ENCODE results near the gene PCP4L1. TPM values are rescaled to one million over a fixed set of nuclear protein-coding genes. Genes with fewer than 3 reads are reported as not detected.
"Not testable (repeated sequence)": the region's sequence is repeated elsewhere in the genome, so short reads cannot be mapped to it uniquely, and the experiment has no call there.

The PCP4L1 gene
- total RNA-seq, 2 experiments from 2014 or later = 0.28 TPM; not detected in 1

- H3K9me3 Mint-ChIP-seq = no peaks in the 10 kb centered on the region
- H3K4me3 Mint-ChIP-seq = no peak overlapping the region
- no peak for DNase-seq
- H3K27me3 Mint-ChIP-seq = no peaks in the 10 kb centered on the region
- peaks cover 29% of the 10 kb centered on the region for H3K36me3 Mint-ChIP-seq (ENCODE audit: low read depth)
- POLR2A ChIA-PET = interaction anchor here (0.6 kb wide), 1 partner anchor 141 kb away, joined by 3 read pairs; no protein-coding TSS in a partner anchor
- no peak overlapping the region for H3K27ac Mint-ChIP-seq
- peaks cover 27% of the 10 kb centered on the region for H3K4me1 Mint-ChIP-seq
- CTCF ChIA-PET = interaction anchor here (0.6 to 10.7 kb wide), 8 partner anchors 22 to 152 kb away, joined by 3 to 193 read pairs (median 4); partner anchors contain the start of gene PPOX
These were observed 27.8 kb upstream of the PCP4L1 start for GRCh38 chr1:161230762-161231161.

DNA sequence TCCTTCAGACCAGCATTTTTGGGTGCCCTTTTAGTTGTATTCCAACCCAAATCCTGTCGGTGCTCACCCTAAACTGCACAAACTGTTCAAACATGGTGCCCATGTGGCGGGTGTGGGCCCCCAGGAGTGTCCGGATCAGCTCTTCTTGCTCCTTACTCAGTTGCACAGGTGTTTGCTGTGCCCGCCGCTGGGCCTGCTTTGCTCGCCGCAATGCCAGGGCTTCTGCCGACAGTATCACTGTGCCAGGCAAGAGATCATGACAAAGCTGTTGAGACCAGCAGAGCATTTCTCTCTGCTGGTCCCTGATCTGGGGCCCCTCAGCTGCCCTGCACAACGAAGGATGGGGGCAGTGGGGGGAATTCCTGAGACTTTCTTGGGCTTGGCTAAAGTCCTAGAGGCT is 25.4 kb upstream of the PCP4L1 start:
- Mint-ChIP-seq H3K4me1 (peaks cover 6% of the 10 kb centered on the region), H3K27ac (no peak overlapping the region), H3K9me3 (no peaks in the 10 kb centered on the region), H3K36me3 (ENCODE audit: low read depth) (peaks cover 19% of the 10 kb centered on the region), H3K27me3 (peaks cover 2% of the 10 kb centered on the region), H3K4me3 (no peak overlapping the region)
- POLR2A ChIA-PET = interaction anchor here (0.7 kb wide), 1 partner anchor 31 kb away, joined by 3 read pairs; the partner anchor contains the start of gene NDUFS2
- CTCF ChIA-PET = interaction anchor here (10.7 kb wide), 1 partner anchor 150 kb away, joined by 193 read pairs; no protein-coding TSS in a partner anchor
- DNase-seq = no peak

GRCh38 chr1:161235957-161236775 is 22.4 kb upstream of the PCP4L1 start:
- POLR2A ChIA-PET = no interaction called here

GRCh38 chr1:161238039-161238473 is 20.5 kb upstream of the PCP4L1 start, which contains the start of gene NR1I3:
Gene NR1I3 (minus strand): TSS chr1:161238203. CDS start chr1:161236565, 1,638 bp downstream.
- ChIA-PET POLR2A (no interaction called here), CTCF (interaction anchor here (3.5 kb wide), 1 partner anchor 12 kb away, joined by 14 read pairs; the partner anchor contains the start of gene TOMM40L)
- Mint-ChIP-seq H3K36me3 (ENCODE audit: low read depth) (no peaks in the 10 kb centered on the region), H3K27ac (no peak within 1 kb of the TSS), H3K4me3 (no peak within 1 kb of the TSS), H3K9me3 (no peaks in the 10 kb centered on the region), H3K4me1 (no peaks in the 10 kb centered on the region), H3K27me3 (peaks cover 12% of the 10 kb centered on the region)
- DNase-seq = no peak

More at GRCh38 chr1:161235957-161236775, 22.4 kb upstream of the PCP4L1 start:
- Mint-ChIP-seq H3K9me3 (no peaks in the 10 kb centered on the region), H3K4me1 (no peaks in the 10 kb centered on the region), H3K27me3 (peaks cover 6% of the 10 kb centered on the region), H3K27ac (no peak overlapping the region), H3K4me3 (no peak overlapping the region), H3K36me3 (ENCODE audit: low read depth) (no peaks in the 10 kb centered on the region)
- DNase-seq = no peak
- CTCF ChIA-PET = interaction anchor here (1.0 to 1.4 kb wide), 5 partner anchors 8 to 146 kb away, joined by 3 to 6 read pairs (median 5); partner anchors contain the start of gene TOMM40L

GRCh38 chr1:161241682-161242081 is 16.9 kb upstream of the PCP4L1 start:
- H3K27me3 Mint-ChIP-seq = peaks cover 16% of the 10 kb centered on the region
- no peak overlapping the region for H3K4me3 Mint-ChIP-seq
- H3K4me1 Mint-ChIP-seq = no peaks in the 10 kb centered on the region
- DNase-seq = no peak
- H3K9me3 Mint-ChIP-seq = no peaks in the 10 kb centered on the region
- H3K36me3 Mint-ChIP-seq (ENCODE audit: low read depth) = no peaks in the 10 kb centered on the region
- ChIA-PET CTCF (no interaction called here), POLR2A (no interaction called here)
- H3K27ac Mint-ChIP-seq = no peak overlapping the region

DNA sequence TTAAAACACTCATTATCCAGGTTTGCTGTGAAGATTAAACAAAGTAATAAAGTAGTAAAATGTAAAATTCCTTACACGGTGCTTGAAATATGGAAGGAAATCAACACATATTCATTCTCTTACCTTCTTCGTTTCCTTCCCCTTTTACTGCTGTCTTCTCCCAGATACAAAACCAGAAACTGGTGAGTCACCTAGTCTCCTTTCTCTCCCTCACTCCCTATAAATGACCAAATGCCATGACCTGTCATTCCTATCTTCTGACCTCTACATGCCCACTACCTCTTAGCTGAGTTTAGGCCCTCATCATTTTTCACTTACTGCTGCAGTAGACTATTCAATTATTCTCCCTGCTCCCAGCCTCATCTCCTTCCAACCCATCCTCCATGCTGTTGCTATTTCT is 16.2 kb upstream of the PCP4L1 start:
- Mint-ChIP-seq H3K36me3 (ENCODE audit: low read depth) (no peaks in the 10 kb centered on the region), H3K27ac (no peak overlapping the region), H3K27me3 (peaks cover 16% of the 10 kb centered on the region), H3K4me3 (no peak overlapping the region), H3K4me1 (no peaks in the 10 kb centered on the region), H3K9me3 (no peaks in the 10 kb centered on the region)
- POLR2A ChIA-PET = no interaction called here
- CTCF ChIA-PET = no interaction called here
- no peak for DNase-seq

- Mint-ChIP-seq H3K36me3 (ENCODE audit: low read depth) (peaks cover 3% of the 10 kb centered on the region), H3K4me3 (no peak overlapping the region), H3K27me3 (peaks cover 15% of the 10 kb centered on the region), H3K4me1 (no peaks in the 10 kb centered on the region), H3K27ac (no peak overlapping the region), H3K9me3 (peaks cover 2% of the 10 kb centered on the region)
- DNase-seq = no peak
- ChIA-PET POLR2A (no interaction called here), CTCF (no interaction called here)
These were observed 13.7 kb upstream of the PCP4L1 start for GRCh38 chr1:161244888-161245287.

DNA sequence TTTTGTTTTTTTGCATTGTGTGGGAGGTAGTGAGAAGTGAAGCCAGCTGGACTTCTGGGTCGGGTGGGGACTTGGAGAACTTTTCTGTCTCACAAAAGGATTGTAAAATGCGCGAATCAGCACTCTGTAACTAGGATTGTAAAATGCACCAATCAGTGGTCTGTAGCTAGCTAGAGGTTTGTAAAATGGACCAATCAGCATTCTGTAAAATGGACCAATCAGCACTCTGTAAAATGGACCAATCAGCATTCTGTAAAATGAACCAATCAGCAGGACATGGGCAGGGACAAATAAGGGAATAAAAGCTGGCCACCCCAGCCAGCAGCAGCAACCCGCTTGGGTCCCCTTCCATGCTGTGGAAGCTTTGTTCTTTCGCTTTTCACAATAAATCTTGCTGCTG is 8.4 kb upstream of the PCP4L1 start:
- DNase-seq; H3K4me1 Mint-ChIP-seq; H3K27ac Mint-ChIP-seq; H3K9me3 Mint-ChIP-seq; H3K4me3 Mint-ChIP-seq; POLR2A ChIA-PET; H3K36me3 Mint-ChIP-seq (ENCODE audit: low read depth): not testable (repeated sequence)
- CTCF ChIA-PET = interaction anchor here (1.2 to 2.8 kb wide), 2 partner anchors 11 to 25 kb away, joined by 3 to 8 read pairs; partner anchors contain the start of gene TOMM40L
- H3K27me3 Mint-ChIP-seq = peaks cover 13% of the 10 kb centered on the region

GRCh38 chr1:161250829-161251228 is 7.7 kb upstream of the PCP4L1 start:
- H3K4me1 Mint-ChIP-seq = no peaks in the 10 kb centered on the region
- ChIA-PET POLR2A (no interaction called here), CTCF (no interaction called here)
- no peak overlapping the region for H3K4me3 Mint-ChIP-seq
- no peak for DNase-seq
- H3K27me3 Mint-ChIP-seq = peaks cover 16% of the 10 kb centered on the region
- H3K36me3 Mint-ChIP-seq (ENCODE audit: low read depth) = peaks cover 3% of the 10 kb centered on the region
- no peak overlapping the region for H3K27ac Mint-ChIP-seq
- H3K9me3 Mint-ChIP-seq = peaks cover 3% of the 10 kb centered on the region

- CTCF ChIA-PET = no interaction called here
- Mint-ChIP-seq H3K4me3 (no peak overlapping the region), H3K9me3 (peaks cover 6% of the 10 kb centered on the region), H3K4me1 (no peaks in the 10 kb centered on the region), H3K27ac (no peak overlapping the region), H3K36me3 (ENCODE audit: low read depth) (peaks cover 5% of the 10 kb centered on the region), H3K27me3 (peaks cover 16% of the 10 kb centered on the region)
- POLR2A ChIA-PET = no interaction called here
- no peak for DNase-seq
These were observed 7.0 kb upstream of the PCP4L1 start for GRCh38 chr1:161251579-161251978.

- H3K4me3 Mint-ChIP-seq, DNase-seq, CTCF ChIA-PET, H3K27ac Mint-ChIP-seq, POLR2A ChIA-PET: not testable (repeated sequence)
- Mint-ChIP-seq H3K27me3 (peaks cover 46% of the 10 kb centered on the region), H3K4me1 (peaks cover 15% of the 10 kb centered on the region), H3K36me3 (ENCODE audit: low read depth) (peaks cover 16% of the 10 kb centered on the region), H3K9me3 (peaks cover 12% of the 10 kb centered on the region)
These were observed 3.2 kb upstream of the PCP4L1 start for GRCh38 chr1:161255302-161255701.

- Mint-ChIP-seq H3K27me3 (peaks cover 51% of the 10 kb centered on the region), H3K36me3 (ENCODE audit: low read depth) (peaks cover 16% of the 10 kb centered on the region), H3K4me1 (peaks cover 15% of the 10 kb centered on the region), H3K9me3 (peaks cover 12% of the 10 kb centered on the region)
- DNase-seq, POLR2A ChIA-PET, CTCF ChIA-PET, H3K27ac Mint-ChIP-seq, H3K4me3 Mint-ChIP-seq: not testable (repeated sequence)
These were observed 2.5 kb upstream of the PCP4L1 start for GRCh38 chr1:161255955-161256520.

DNA sequence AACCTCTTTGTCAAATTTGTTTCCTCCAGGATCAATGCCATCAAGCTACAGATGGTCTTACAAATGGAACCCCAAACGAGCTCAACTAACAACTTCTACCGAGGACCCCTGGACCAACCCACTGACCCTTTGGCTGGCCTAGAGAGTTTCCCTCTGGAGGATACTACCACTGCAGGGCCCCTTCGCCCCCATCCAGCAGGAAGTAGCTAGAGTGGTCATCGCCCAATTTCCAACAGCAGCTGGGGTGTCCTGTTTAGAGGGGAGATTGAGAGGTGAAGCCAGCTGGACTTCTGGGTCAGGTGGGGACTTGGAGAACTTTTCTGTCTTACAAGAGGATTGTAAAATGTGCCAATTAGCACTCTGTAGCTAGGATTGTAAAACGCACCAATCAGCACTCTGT is 1.4 kb upstream of the PCP4L1 start:
- H3K4me3 Mint-ChIP-seq, H3K27ac Mint-ChIP-seq, POLR2A ChIA-PET, DNase-seq: not testable (repeated sequence)
- CTCF ChIA-PET = interaction anchor here (3.0 kb wide), 1 partner anchor 31 kb away, joined by 8 read pairs; the partner anchor contains the start of gene TOMM40L
- Mint-ChIP-seq H3K4me1 (peaks cover 15% of the 10 kb centered on the region), H3K27me3 (peaks cover 60% of the 10 kb centered on the region), H3K36me3 (ENCODE audit: low read depth) (peaks cover 16% of the 10 kb centered on the region), H3K9me3 (peaks cover 12% of the 10 kb centered on the region)
